Kidney (tissue), 14 donors: ENCODE results near the gene PLCB1. TPM values are rescaled to one million over a fixed set of nuclear protein-coding genes. Genes with fewer than 3 reads are reported as not detected.
A peak's percentile ranks its signal among the peaks of the same experiment; 100 is the strongest.

Experiments
- DNase-seq, 5 donors: peaks; one replicate each; pipeline ENCODE4 v3.0.0-alpha.2; 2013 to 2020
- FAIRE-seq: peaks from 2 replicates; lab custom pipeline; 2012; peaks lifted over from hg19 to GRCh38; lab: Jason Lieb, UNC
- H3K27ac ChIP-seq, 2 donors: one replicate each; pipeline ENCODE4 v1.7.0; 2013; ENCODE audit warnings: low read depth in 2 of 2, low read length in 2 of 2, inconsistent platforms in 1 of 2
- H3K27me3 ChIP-seq: one replicate; pipeline ENCODE4 v1.7.1; 2013; ENCODE audit warnings: low read length, inconsistent platforms; ENCODE audit not compliant: control insufficient read depth, insufficient read depth
- H3K36me3 ChIP-seq, 3 donors: one replicate each; pipeline versions ENCODE4 v1.7.0 to v1.7.1; 2013; ENCODE audit warnings: low read length in 3 of 3, control low read depth in 1 of 3, inconsistent platforms in 1 of 3; ENCODE audit not compliant: insufficient read depth in 3 of 3, control insufficient read depth in 2 of 3
- H3K4me1 ChIP-seq, 3 donors: one replicate each; pipeline versions ENCODE4 v1.7.0 to v1.7.1; 2013; ENCODE audit warnings: low read length in 3 of 3, inconsistent platforms in 1 of 3, low read depth in 1 of 3; ENCODE audit not compliant: control insufficient read depth in 2 of 3, insufficient read depth in 2 of 3
- H3K4me3 ChIP-seq, 3 donors: one replicate each; pipeline versions ENCODE4 v1.7.0 to v1.8.1; 2013; ENCODE audit warnings: low read length in 3 of 3, control low read depth in 1 of 3, inconsistent platforms in 1 of 3
- H3K9ac ChIP-seq, 3 donors: one replicate each; pipeline versions ENCODE4 v1.7.0 to v1.7.1; 2013; ENCODE audit warnings: low read length in 3 of 3, control low read depth in 1 of 3, inconsistent platforms in 1 of 3
- H3K9me3 ChIP-seq, 3 donors: one replicate each; pipeline versions ENCODE4 v1.7.0 to v1.7.1; 2013; ENCODE audit warnings: low read length in 3 of 3, control low read depth in 1 of 3, inconsistent platforms in 1 of 3; ENCODE audit not compliant: control insufficient read depth in 2 of 3, insufficient read depth in 1 of 3
- CTCF ChIP-seq: IDR thresholded peaks from 3 replicates; pipeline ENCODE4 v1.5.1; 2012; ENCODE audit warnings: mild to moderate bottlenecking, moderate library complexity, borderline replicate concordance; ENCODE audit not compliant: insufficient read depth; ENCODE audit errors: extremely low read depth
- intact Hi-C: fragments of 100-400 bp; cut with DNase I; formaldehyde crosslinking; loops from one replicate; pipeline ENCODE4 v1.11.1; 2022
- polyA plus RNA-seq: library from polyadenylated mRNA; stranded (reverse); fragments of 350-450 nt; fragmentation: Illumina TruSeq; extraction: RNeasy Lipid Tissue Mini Kit (QIAGEN cat#74804); gene quantifications from one replicate; pipeline ENCODE4 v1.2.3, GENCODE V29; 2014; ENCODE audit warnings: low read depth, low replicate concordance; ENCODE audit not compliant: insufficient read depth
- total RNA-seq: library from RNA; stranded (reverse); fragmentation: NEBNext Ultra II Directional; extraction: Animal tissue kit (Norgen Biotek cat#: 25700); gene quantifications from one replicate; pipeline ENCODE4 v1.2.1, GENCODE V29; 2021
- donor health status: control.
- donor health status: control.
- donor health status: control.
- donor health status: control.
- donor health status: control.
- donor health status: DM: yes; HTN: yes; CAD: no.
- donor health status: Normal renal cell carcinoma (clear cell type).

The PLCB1 gene
- total and polyA plus RNA-seq, 2 donors from 2014 or later = 9.4 to 107 TPM

GRCh38 chr20:8627340-8628004, 495.4 kb downstream of the PLCB1 start:
- H3K27ac ChIP-seq = no peak overlapping the region
- no peaks in the 10 kb centered on the region for H3K36me3 ChIP-seq
- no peak for TF ChIP-seq CTCF
- no peaks in the 10 kb centered on the region for H3K27me3 ChIP-seq
- FAIRE-seq = no peak
- intact Hi-C loops = no loop called here
- H3K4me1 ChIP-seq = peaks cover 0 to 6% (median 0%) of the 10 kb centered on the region in 3 donors
- H3K4me3 ChIP-seq = peak overlapping the region; percentile 4 to 40 (median 9)
- no peak overlapping the region for H3K9ac ChIP-seq
- DNase-seq = peak in 3 of 5 donors; percentile 19 to 75 (median 62)
- no peaks in the 10 kb centered on the region for H3K9me3 ChIP-seq

GRCh38 chr20:8631271-8631670, 499.2 kb downstream of the PLCB1 start:
- no peak for TF ChIP-seq CTCF
- Histone ChIP-seq H3K4me3 (no peak overlapping the region), H3K36me3 (no peaks in the 10 kb centered on the region), H3K9me3 (no peaks in the 10 kb centered on the region), H3K27ac (no peak overlapping the region), H3K4me1 (peaks cover 0 to 6% (median 0%) of the 10 kb centered on the region in 3 donors), H3K9ac (no peak overlapping the region), H3K27me3 (no peaks in the 10 kb centered on the region)
- intact Hi-C loops = no loop called here
- FAIRE-seq = no peak
- DNase-seq = no peak

GRCh38 chr20:8633366-8633765, 501.3 kb downstream of the PLCB1 start:
- H3K4me3 ChIP-seq = no peak overlapping the region
- intact Hi-C loops = no loop called here
- no peaks in the 10 kb centered on the region for H3K9me3 ChIP-seq
- FAIRE-seq (no peak), DNase-seq (no peak)
- no peak overlapping the region for H3K9ac ChIP-seq
- no peak overlapping the region for H3K27ac ChIP-seq
- no peaks in the 10 kb centered on the region for H3K36me3 ChIP-seq
- no peaks in the 10 kb centered on the region for H3K4me1 ChIP-seq
- no peak for TF ChIP-seq CTCF
- no peaks in the 10 kb centered on the region for H3K27me3 ChIP-seq
